Neural progenitor cell (in vitro differentiated cells): ENCODE data around the gene LGR5. TPM values are rescaled to one million over a fixed set of nuclear protein-coding genes. Genes with fewer than 3 reads are reported as not detected.
"Not testable (repeated sequence)": the region's sequence is repeated elsewhere in the genome, so short reads cannot be mapped to it uniquely, and the experiment has no call there.

Experiments
- DNase-seq: peaks from one replicate; pipeline ENCODE4 v3.0.0-alpha.2; 2016; ENCODE audit warnings: low spot score
- H2AFZ ChIP-seq: fragments of 200-600 bp; sonication (generic); replicated peaks from 2 replicates; pipeline ENCODE4 v1.6.1; 2016; ENCODE audit warnings: antibody characterized with exemption
- H3F3A ChIP-seq: fragments of 200-600 bp; sonication (generic); 2 replicates; pipeline ENCODE4 v1.6.1; 2016; ENCODE audit warnings: antibody characterized with exemption, low read depth
- H3K27ac ChIP-seq: fragments of 200-600 bp; sonication (generic); 2 replicates; pipeline ENCODE4 v1.5.1; 2016; ENCODE audit warnings: mild to moderate bottlenecking
- H3K27me3 ChIP-seq: fragments of 200-600 bp; sonication (generic); 2 replicates; pipeline ENCODE4 v1.6.1; 2016; ENCODE audit warnings: mild to moderate bottlenecking, moderate library complexity
- H3K36me3 ChIP-seq: fragments of 200-600 bp; sonication (generic); 2 replicates; pipeline ENCODE4 v1.5.1; 2016
- H3K4me1 ChIP-seq: fragments of 200-600 bp; sonication (generic); 2 replicates; pipeline ENCODE4 v1.6.1; 2016; ENCODE audit warnings: mixed run types
- H3K4me2 ChIP-seq: fragments of 200-600 bp; sonication (generic); 2 replicates; pipeline ENCODE4 v1.6.1; 2016
- H3K4me3 ChIP-seq: fragments of 200-600 bp; sonication (generic); 2 replicates; pipeline ENCODE4 v1.5.1; 2016
- H3K79me2 ChIP-seq: fragments of 200-600 bp; sonication (generic); 2 replicates; pipeline ENCODE4 v1.6.1; 2016; ENCODE audit warnings: low read depth
- H3K9ac ChIP-seq: fragments of 200-600 bp; sonication (generic); 2 replicates; pipeline ENCODE4 v1.6.1; 2016
- H3K9me3 ChIP-seq: fragments of 200-600 bp; sonication (generic); 2 replicates; pipeline ENCODE4 v1.5.1; 2016; ENCODE audit warnings: low read depth
- H4K20me1 ChIP-seq: fragments of 200-600 bp; sonication (generic); 2 replicates; pipeline ENCODE4 v1.6.1; 2016; ENCODE audit warnings: low read depth
- H3K27ac Mint-ChIP-seq: 3 replicates; pipeline ENCODE4 v1.8.0; 2021; ENCODE audit warnings: mixed read lengths
- H3K27me3 Mint-ChIP-seq: 2 replicates; pipeline ENCODE4 v1.8.0; 2022; ENCODE audit warnings: low read depth, mild to moderate bottlenecking, inconsistent platforms, moderate library complexity, mixed read lengths; ENCODE audit not compliant: insufficient read depth
- H3K36me3 Mint-ChIP-seq: 3 replicates; pipeline ENCODE4 v1.8.0; 2021; ENCODE audit warnings: mixed read lengths
- H3K4me1 Mint-ChIP-seq: 3 replicates; pipeline ENCODE4 v1.8.0; 2021; ENCODE audit warnings: mixed read lengths
- H3K4me3 Mint-ChIP-seq: 3 replicates; pipeline ENCODE4 v1.8.0; 2021; ENCODE audit warnings: mild to moderate bottlenecking, moderate library complexity, mixed read lengths
- H3K9me3 Mint-ChIP-seq: 3 replicates; pipeline ENCODE4 v1.8.0; 2020; ENCODE audit warnings: mixed read lengths
- CTCF ChIP-seq: fragments of 200-600 bp; sonication (generic); IDR thresholded peaks from 2 replicates; pipeline ENCODE4 v1.5.1; 2017; ENCODE audit warnings: antibody characterized with exemption, mild to moderate bottlenecking
- EZH2 ChIP-seq: fragments of 200-600 bp; sonication (generic); IDR thresholded peaks from 2 replicates; pipeline ENCODE4 v1.6.1; 2017; ENCODE audit warnings: antibody characterized with exemption, mild to moderate bottlenecking, moderate library complexity
- EZH2phosphoT487 ChIP-seq: fragments of 200-600 bp; sonication (generic); IDR thresholded peaks from 2 replicates; pipeline ENCODE4 v1.6.1; 2017; ENCODE audit warnings: antibody characterized with exemption
- total RNA-seq: library from RNA; depleted of rRNA; stranded (reverse); fragments of >200 nt; gene quantifications from 2 replicates; pipeline ENCODE4 v1.2.3, GENCODE V29; 2015; ENCODE audit warnings: low replicate concordance

The LGR5 gene
- total RNA-seq, 1 donor from 2014 or later, result 1.4 TPM

- H3K27ac Mint-ChIP-seq, result no peak overlapping the region
- H3K36me3 ChIP-seq, result no peaks in the 10 kb centered on the region
- H4K20me1 ChIP-seq, result no peaks in the 10 kb centered on the region
- TF ChIP-seq EZH2 (no peak), CTCF (no peak), EZH2phosphoT487 (no peak)
- H3K4me3 Mint-ChIP-seq, result no peak overlapping the region
- H3K27me3 ChIP-seq, result no peaks in the 10 kb centered on the region
- H3K79me2 ChIP-seq, result no peaks in the 10 kb centered on the region
- peak overlapping the region; percentile 64 for H2AFZ ChIP-seq
- peaks cover 5% of the 10 kb centered on the region for H3K36me3 Mint-ChIP-seq
- no peaks in the 10 kb centered on the region for H3K27me3 Mint-ChIP-seq
- peaks cover 7% of the 10 kb centered on the region for H3K9me3 Mint-ChIP-seq
- H3K4me1 ChIP-seq, result no peaks in the 10 kb centered on the region
- no peaks in the 10 kb centered on the region for H3K4me1 Mint-ChIP-seq
- no peak overlapping the region for H3K27ac ChIP-seq
- H3K4me2 ChIP-seq, result no peak overlapping the region
- no peak overlapping the region for H3K4me3 ChIP-seq
- H3F3A ChIP-seq, result no peaks in the 10 kb centered on the region
- DNase-seq, result no peak
- H3K9me3 ChIP-seq, result no peaks in the 10 kb centered on the region
- H3K9ac ChIP-seq, result no peak overlapping the region
These were observed 44.8 kb downstream of the LGR5 start for GRCh38 chr12:71484272-71484905.

GRCh38 chr12:71490844-71491243 lies 51.2 kb downstream of the LGR5 start:
- not testable (repeated sequence) for H3K36me3 ChIP-seq, H3K27ac ChIP-seq, H3K9ac ChIP-seq, H3K27me3 Mint-ChIP-seq, H2AFZ ChIP-seq, H3K4me3 ChIP-seq, H3K4me1 Mint-ChIP-seq, H3K9me3 ChIP-seq, H4K20me1 ChIP-seq, DNase-seq, H3K4me3 Mint-ChIP-seq, H3F3A ChIP-seq, H3K4me2 ChIP-seq, H3K79me2 ChIP-seq, H3K27me3 ChIP-seq, H3K4me1 ChIP-seq, H3K27ac Mint-ChIP-seq
- Mint-ChIP-seq H3K9me3 (peaks cover 34% of the 10 kb centered on the region), H3K36me3 (peaks cover 13% of the 10 kb centered on the region)

- H3K4me3 ChIP-seq, result no peak overlapping the region
- peaks cover 14% of the 10 kb centered on the region for H3K36me3 Mint-ChIP-seq
- H4K20me1 ChIP-seq, result no peaks in the 10 kb centered on the region
- peaks cover 6% of the 10 kb centered on the region for H3K9me3 ChIP-seq
- no peaks in the 10 kb centered on the region for H3K4me1 Mint-ChIP-seq
- no peak overlapping the region for H3K27ac ChIP-seq
- no peaks in the 10 kb centered on the region for H3K4me1 ChIP-seq
- H2AFZ ChIP-seq, result no peak overlapping the region
- H3K27me3 Mint-ChIP-seq, result peaks cover 2% of the 10 kb centered on the region
- no peaks in the 10 kb centered on the region for H3K79me2 ChIP-seq
- H3K36me3 ChIP-seq, result no peaks in the 10 kb centered on the region
- no peak overlapping the region for H3K4me3 Mint-ChIP-seq
- H3F3A ChIP-seq, result no peaks in the 10 kb centered on the region
- no peak overlapping the region for H3K9ac ChIP-seq
- no peak overlapping the region for H3K4me2 ChIP-seq
- no peak overlapping the region for H3K27ac Mint-ChIP-seq
- H3K27me3 ChIP-seq, result no peaks in the 10 kb centered on the region
- peaks cover 37% of the 10 kb centered on the region for H3K9me3 Mint-ChIP-seq
- TF ChIP-seq EZH2, result no peak
- TF ChIP-seq EZH2phosphoT487, result no peak
- TF ChIP-seq CTCF, result no peak
- DNase-seq, result no peak
These were observed 53.0 kb downstream of the LGR5 start for GRCh38 chr12:71492604-71493003.

GRCh38 chr12:71499834-71500233 lies 60.2 kb downstream of the LGR5 start:
- Mint-ChIP-seq H3K27ac (no peak overlapping the region), H3K36me3 (peaks cover 11% of the 10 kb centered on the region), H3K9me3 (peaks cover 14% of the 10 kb centered on the region), H3K4me3 (no peak overlapping the region), H3K27me3 (no peaks in the 10 kb centered on the region), H3K4me1 (peaks cover 16% of the 10 kb centered on the region)
- Histone ChIP-seq H3K79me2 (no peaks in the 10 kb centered on the region), H3K4me2 (no peak overlapping the region), H3K36me3 (no peaks in the 10 kb centered on the region), H3K27ac (no peak overlapping the region), H3K4me1 (peaks cover 20% of the 10 kb centered on the region), H2AFZ (no peak overlapping the region), H4K20me1 (no peaks in the 10 kb centered on the region), H3K9ac (no peak overlapping the region), H3K4me3 (no peak overlapping the region), H3K9me3 (peaks cover 6% of the 10 kb centered on the region), H3F3A (peaks cover 20% of the 10 kb centered on the region), H3K27me3 (no peaks in the 10 kb centered on the region)
- DNase-seq, result no peak
- no peak for TF ChIP-seq EZH2
- TF ChIP-seq EZH2phosphoT487, result no peak
- TF ChIP-seq CTCF, result no peak
